ENCODE results near the gene TSBP1. TPM values are rescaled to one million over a fixed set of nuclear protein-coding genes. Genes with fewer than 3 reads are reported as not detected.

The TSBP1 gene
- total and polyA plus RNA-seq, 2 of the 8 experiments (the other 6 are each of a cell fraction or from before 2014, with no cell fraction given): not detected

DNA sequence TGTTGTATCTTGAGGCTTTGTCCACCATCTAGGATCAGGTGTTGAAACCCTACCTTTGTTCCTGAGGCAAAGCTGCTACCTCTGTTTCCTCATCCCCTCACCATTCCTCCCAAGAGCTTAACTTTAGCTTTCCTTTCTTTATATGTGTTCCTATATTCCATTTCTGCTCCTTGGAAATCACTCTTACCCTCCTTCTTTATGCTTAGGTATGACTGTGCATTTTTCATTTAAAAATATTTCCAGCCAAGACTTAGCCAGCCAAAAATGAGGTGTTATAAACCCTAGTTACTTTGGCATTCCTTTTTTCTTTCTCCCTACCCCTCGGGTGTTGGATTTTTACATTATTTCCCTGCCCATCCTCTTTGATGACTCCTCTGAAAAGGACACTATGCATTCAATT, 57.7 kb downstream of the TSBP1 start:
- no peak overlapping the region for H2BK120ac ChIP-seq (replicated peaks; ENCODE audit: low read depth, low read length)
- no peak overlapping the region for H3K14ac ChIP-seq (ENCODE audit: insufficient read length)
- no peak for TF ChIP-seq SRF (IDR thresholded peaks at IDR 0.05; ENCODE audit: low read depth, low read length)
- no peak for TF ChIP-seq NANOG (IDR thresholded peaks at IDR 0.05; ENCODE audit: insufficient read depth, low read depth, low read length, poor library complexity, severe bottlenecking)
- TF ChIP-seq KDM1A (IDR thresholded peaks at IDR 0.05; ENCODE audit: borderline replicate concordance, low read length): no peak
- TF ChIP-seq JUND (IDR thresholded peaks at IDR 0.05; ENCODE audit: low read length): no peak
- no peak for TF ChIP-seq SIN3A (conservative IDR thresholded peaks at IDR 0.05 in 1 of 2, IDR thresholded peaks at IDR 0.05 in 1 of 2; ENCODE audit: low read depth in 1 of 2, low read length in 2 of 2)
- TF ChIP-seq POU5F1 (IDR thresholded peaks at IDR 0.05; ENCODE audit: low read depth, low read length): no peak
- TF ChIP-seq KDM5A (IDR thresholded peaks at IDR 0.05; ENCODE audit: low read length): no peak
- no peak for TF ChIP-seq SIX5 (IDR thresholded peaks at IDR 0.05; ENCODE audit: low read depth, low read length)
- TF ChIP-seq RNF2 (IDR thresholded peaks at IDR 0.05; ENCODE audit: borderline replicate concordance, low read depth, low read length, missing control alignments, poor library complexity, severe bottlenecking): no peak
- no peak for TF ChIP-seq GTF2F1 (IDR thresholded peaks at IDR 0.05; ENCODE audit: borderline replicate concordance, low read depth, low read length)
- TF ChIP-seq, protein P1, sequence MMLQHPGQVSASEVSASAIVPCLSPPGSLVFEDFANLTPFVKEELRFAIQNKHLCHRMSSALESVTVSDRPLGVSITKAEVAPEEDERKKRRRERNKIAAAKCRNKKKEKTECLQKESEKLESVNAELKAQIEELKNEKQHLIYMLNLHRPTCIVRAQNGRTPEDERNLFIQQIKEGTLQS (IDR thresholded peaks at IDR 0.05; ENCODE audit: insufficient read depth, low read depth, low read length): no peak
- no peak for TF ChIP-seq CHD1 (IDR thresholded peaks at IDR 0.05; ENCODE audit: low read depth, low read length)
- TF ChIP-seq, protein P2, sequence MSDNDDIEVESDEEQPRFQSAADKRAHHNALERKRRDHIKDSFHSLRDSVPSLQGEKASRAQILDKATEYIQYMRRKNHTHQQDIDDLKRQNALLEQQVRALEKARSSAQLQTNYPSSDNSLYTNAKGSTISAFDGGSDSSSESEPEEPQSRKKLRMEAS (IDR thresholded peaks at IDR 0.05): no peak
- H2BK15ac ChIP-seq (ENCODE audit: low read length): no peak overlapping the region
- H3K27me3 ChIP-seq (replicated peaks in 1 of 4; ENCODE audit: control insufficient read depth in 3 of 4, extremely low read depth in 1 of 4, insufficient read depth in 3 of 4, low read length in 3 of 4): no peaks in the 10 kb centered on the region
- no peak overlapping the region for H4K8ac ChIP-seq (ENCODE audit: extremely low read depth, insufficient read depth, low read length)
- CTCF ChIA-PET (ENCODE audit: partially characterized antibody): interaction anchor here (1.1 kb wide), 1 partner anchor 87 kb away, joined by 3 read pairs; no protein-coding TSS in a partner anchor
- DNase-seq (ENCODE audit: low read depth in 1 of 2, low spot score in 2 of 2): no peak
- no peaks in the 10 kb centered on the region for H3K23me2 ChIP-seq (ENCODE audit: low read depth, low read length)
- H3K4me2 ChIP-seq (ENCODE audit: insufficient read depth in 1 of 2, low read depth in 2 of 2, low read length in 2 of 2): no peak overlapping the region
- H3K4ac ChIP-seq (replicated peaks; ENCODE audit: insufficient read length, low read depth, low read length): no peak overlapping the region
- no peaks in the 10 kb centered on the region; a peak in 1 of 7 replicates for H3K4me1 ChIP-seq (replicated peaks in 1 of 4; ENCODE audit: control insufficient read depth in 3 of 4, insufficient read depth in 4 of 4, low read length in 3 of 4)
- no peaks in the 10 kb centered on the region for H3K79me1 ChIP-seq (ENCODE audit: low read depth, low read length)
- no peak overlapping the region for H2BK12ac ChIP-seq (ENCODE audit: low read depth, low read length)
- no peak overlapping the region for H2AFZ ChIP-seq (ENCODE audit: low read length)
- H2AK5ac ChIP-seq (ENCODE audit: low read depth, low read length): no peak overlapping the region
- no peak overlapping the region for H3K27ac ChIP-seq (ENCODE audit: low read depth, low read length)
- H4K91ac ChIP-seq (replicated peaks; ENCODE audit: insufficient read length, low read length): no peak overlapping the region
- H3K9ac ChIP-seq (replicated peaks in 1 of 4; ENCODE audit: extremely low read depth in 1 of 4, low read depth in 3 of 4, low read length in 3 of 4): no peak overlapping the region
- H3K4me3 ChIP-seq (ENCODE audit: extremely low read depth in 1 of 4, insufficient read depth in 2 of 4, low read depth in 3 of 4, low read length in 4 of 4): no peak overlapping the region
- no peak for FAIRE-seq
- H3K9me3 ChIP-seq (ENCODE audit: insufficient read depth in 2 of 2, low read depth in 1 of 2, low read length in 1 of 2): no peaks in the 10 kb centered on the region
- no peak overlapping the region for H3K18ac ChIP-seq (ENCODE audit: extremely low read depth, low read length)
- H4K20me1 ChIP-seq (replicated peaks in 1 of 2; ENCODE audit: control insufficient read depth in 1 of 2, insufficient read depth in 2 of 2, low read length in 2 of 2): no peaks in the 10 kb centered on the region
- H3K56ac ChIP-seq (replicated peaks; ENCODE audit: insufficient read length, low read depth, low read length): no peak overlapping the region
- H3K36me3 ChIP-seq (ENCODE audit: control insufficient read depth in 2 of 4, insufficient read depth in 4 of 4, low read length in 3 of 4): no peaks in the 10 kb centered on the region
- 80% methylated on average over 1 of the region's 1 CpG; no CpG with 5 or more reads in 1 of the 2 experiments for WGBS, 2 experiments (ENCODE audit: extremely low coverage in 1 of 2, insufficient coverage in 1 of 2, insufficient read length in 1 of 2, insufficient replicate concordance in 2 of 2, low coverage in 1 of 2, low lambda C conversion rate in 2 of 2, missing lambda C conversion rate in 1 of 2)
- POLR2A ChIA-PET (ENCODE audit: partially characterized antibody): no interaction called here
- H2BK5ac ChIP-seq (ENCODE audit: low read depth, low read length): no peak overlapping the region
- H3K23ac ChIP-seq (ENCODE audit: insufficient read length): no peak overlapping the region
- H4K5ac ChIP-seq (ENCODE audit: insufficient read length, low read depth, low read length): no peak overlapping the region
- H3K79me2 ChIP-seq (ENCODE audit: control insufficient read depth in 1 of 2, insufficient read depth in 2 of 2, low read length in 2 of 2): no peaks in the 10 kb centered on the region
- no peak overlapping the region for H2BK20ac ChIP-seq (ENCODE audit: low read length)
